ENCODE measurements around the gene UBE2E2. TPM values are rescaled to one million over a fixed set of nuclear protein-coding genes. Genes with fewer than 3 reads are reported as not detected.

Gene UBE2E2
- total RNA-seq, 4 donors from 2014 or later, result 7.9 to 44.7 (median 26.6) TPM

DNA sequence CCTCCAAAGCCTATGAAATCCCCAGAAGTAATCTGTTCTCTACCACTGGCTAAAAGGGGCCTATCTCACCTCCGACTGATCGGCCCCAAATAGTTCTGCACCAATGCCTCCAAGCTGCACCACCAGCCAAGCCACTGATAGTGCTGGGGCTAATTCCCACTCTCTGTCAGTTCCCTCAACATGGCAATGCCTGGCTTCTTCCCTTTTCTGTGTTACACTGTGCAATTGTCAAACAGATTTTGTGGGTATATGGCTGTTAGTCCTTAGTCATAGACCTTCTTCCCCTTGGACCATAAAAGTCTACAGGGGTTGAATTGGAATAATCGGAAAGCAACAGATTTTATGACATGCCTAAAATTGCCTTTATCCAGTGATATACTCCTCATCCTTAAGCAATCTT, 9.3 kb upstream of the UBE2E2 start:
- H3K9me3 ChIP-seq, result no peaks in the 10 kb centered on the region
- intact Hi-C loops (cut with DNase I; ENCODE audit: low total_unique reads), result no loop called here
- ATAC-seq (no peak), DNase-seq (no peak)
- in situ Hi-C loops (cut with MboI; ENCODE audit: low sequenced_read_pairs in 4 of 4), result loop anchor here in 1 of 4 donors (25.0 kb wide), 1 partner anchor 593 kb away; no protein-coding TSS in a partner anchor
- H3K36me3 ChIP-seq, result no peaks in the 10 kb centered on the region
- H3K4me3 ChIP-seq, result no peak overlapping the region
- H3K27me3 ChIP-seq, result no peaks in the 10 kb centered on the region
- H3K4me1 ChIP-seq, result peaks cover 0 to 3% of the 10 kb centered on the region in 2 donors
- H3K27ac ChIP-seq, result no peak overlapping the region
- TF ChIP-seq, protein P1, sequence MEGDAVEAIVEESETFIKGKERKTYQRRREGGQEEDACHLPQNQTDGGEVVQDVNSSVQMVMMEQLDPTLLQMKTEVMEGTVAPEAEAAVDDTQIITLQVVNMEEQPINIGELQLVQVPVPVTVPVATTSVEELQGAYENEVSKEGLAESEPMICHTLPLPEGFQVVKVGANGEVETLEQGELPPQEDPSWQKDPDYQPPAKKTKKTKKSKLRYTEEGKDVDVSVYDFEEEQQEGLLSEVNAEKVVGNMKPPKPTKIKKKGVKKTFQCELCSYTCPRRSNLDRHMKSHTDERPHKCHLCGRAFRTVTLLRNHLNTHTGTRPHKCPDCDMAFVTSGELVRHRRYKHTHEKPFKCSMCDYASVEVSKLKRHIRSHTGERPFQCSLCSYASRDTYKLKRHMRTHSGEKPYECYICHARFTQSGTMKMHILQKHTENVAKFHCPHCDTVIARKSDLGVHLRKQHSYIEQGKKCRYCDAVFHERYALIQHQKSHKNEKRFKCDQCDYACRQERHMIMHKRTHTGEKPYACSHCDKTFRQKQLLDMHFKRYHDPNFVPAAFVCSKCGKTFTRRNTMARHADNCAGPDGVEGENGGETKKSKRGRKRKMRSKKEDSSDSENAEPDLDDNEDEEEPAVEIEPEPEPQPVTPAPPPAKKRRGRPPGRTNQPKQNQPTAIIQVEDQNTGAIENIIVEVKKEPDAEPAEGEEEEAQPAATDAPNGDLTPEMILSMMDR (IDR thresholded peaks at IDR 0.05 in 4 of 5, conservative IDR thresholded peaks at IDR 0.05 in 1 of 5), result no peak
- no peak for TF ChIP-seq POLR2A (IDR thresholded peaks at IDR 0.05)

DNA sequence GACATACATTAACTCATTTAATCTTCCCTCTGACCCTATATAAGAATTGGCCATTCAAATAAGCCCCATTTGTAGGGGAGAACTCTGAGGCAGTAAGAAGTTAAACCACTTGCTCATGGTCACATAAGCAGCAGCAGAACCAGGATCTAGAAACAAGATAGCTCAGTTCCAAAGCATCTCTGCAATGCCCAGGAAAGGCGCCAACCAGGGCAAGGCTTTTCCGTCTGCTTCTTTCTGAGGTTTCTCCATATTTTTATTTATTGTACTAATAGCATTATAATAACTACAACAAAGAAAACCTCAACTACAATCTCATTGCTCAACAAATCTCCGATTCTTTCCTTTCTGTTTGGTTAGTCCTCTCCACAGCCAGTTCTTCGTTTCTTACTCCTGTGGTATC, 4.3 kb upstream of the UBE2E2 start:
- H3K4me1 ChIP-seq, result peaks cover 5 to 6% of the 10 kb centered on the region in 2 donors

DNA sequence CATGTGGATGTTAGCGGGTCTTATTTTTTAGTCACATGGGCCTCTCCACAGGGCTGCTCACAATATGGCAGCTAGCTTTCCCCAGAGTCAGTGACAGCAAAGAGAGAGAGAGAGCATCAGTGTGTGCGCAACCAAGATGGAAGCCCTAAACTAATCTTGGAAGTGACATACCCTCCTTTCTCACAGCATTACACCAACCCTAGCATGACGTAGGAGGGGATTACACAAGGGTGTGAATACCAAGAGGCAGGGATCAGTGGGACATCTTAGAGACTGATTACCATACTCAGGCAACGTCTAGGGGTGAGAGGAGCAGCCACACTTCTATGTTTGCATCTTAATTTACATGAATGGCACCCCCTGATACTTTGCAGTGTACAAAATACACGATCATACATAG, 3.5 kb upstream of the UBE2E2 start:
- DNase-seq (no peak), ATAC-seq (no peak)
- intact Hi-C loops (cut with DNase I; ENCODE audit: low total_unique reads) (loop anchor here (10.0 kb wide), 1 partner anchor 395 kb away; no protein-coding TSS in a partner anchor), in situ Hi-C loops (cut with MboI; ENCODE audit: low sequenced_read_pairs in 4 of 4) (loop anchor here in 1 of 4 donors (25.0 kb wide), 1 partner anchor 588 kb away; no protein-coding TSS in a partner anchor)
- H3K27ac ChIP-seq, result no peak overlapping the region
- no peaks in the 10 kb centered on the region for H3K36me3 ChIP-seq
- H3K27me3 ChIP-seq, result no peaks in the 10 kb centered on the region
- no peak for TF ChIP-seq POLR2A (IDR thresholded peaks at IDR 0.05)
- TF ChIP-seq, protein P1 (IDR thresholded peaks at IDR 0.05 in 4 of 5, conservative IDR thresholded peaks at IDR 0.05 in 1 of 5), result no peak
- H3K4me1 ChIP-seq, result peaks cover 6 to 13% of the 10 kb centered on the region in 2 donors
- H3K9me3 ChIP-seq, result no peaks in the 10 kb centered on the region
- H3K4me3 ChIP-seq, result no peak overlapping the region

More for the DNA sequence above, 4.3 kb upstream of the UBE2E2 start:
- Histone ChIP-seq H3K36me3 (no peaks in the 10 kb centered on the region), H3K4me3 (no peak overlapping the region), H3K27ac (no peak overlapping the region), H3K27me3 (no peaks in the 10 kb centered on the region), H3K9me3 (no peaks in the 10 kb centered on the region)
- in situ Hi-C loops (cut with MboI; ENCODE audit: low sequenced_read_pairs in 4 of 4) (loop anchor here in 1 of 4 donors (25.0 kb wide), 1 partner anchor 588 kb away; no protein-coding TSS in a partner anchor), intact Hi-C loops (cut with DNase I; ENCODE audit: low total_unique reads) (no loop called here)
- ATAC-seq (no peak), DNase-seq (no peak)
- TF ChIP-seq, protein P1 (IDR thresholded peaks at IDR 0.05 in 4 of 5, conservative IDR thresholded peaks at IDR 0.05 in 1 of 5), result no peak
- TF ChIP-seq POLR2A (IDR thresholded peaks at IDR 0.05), result no peak

DNA sequence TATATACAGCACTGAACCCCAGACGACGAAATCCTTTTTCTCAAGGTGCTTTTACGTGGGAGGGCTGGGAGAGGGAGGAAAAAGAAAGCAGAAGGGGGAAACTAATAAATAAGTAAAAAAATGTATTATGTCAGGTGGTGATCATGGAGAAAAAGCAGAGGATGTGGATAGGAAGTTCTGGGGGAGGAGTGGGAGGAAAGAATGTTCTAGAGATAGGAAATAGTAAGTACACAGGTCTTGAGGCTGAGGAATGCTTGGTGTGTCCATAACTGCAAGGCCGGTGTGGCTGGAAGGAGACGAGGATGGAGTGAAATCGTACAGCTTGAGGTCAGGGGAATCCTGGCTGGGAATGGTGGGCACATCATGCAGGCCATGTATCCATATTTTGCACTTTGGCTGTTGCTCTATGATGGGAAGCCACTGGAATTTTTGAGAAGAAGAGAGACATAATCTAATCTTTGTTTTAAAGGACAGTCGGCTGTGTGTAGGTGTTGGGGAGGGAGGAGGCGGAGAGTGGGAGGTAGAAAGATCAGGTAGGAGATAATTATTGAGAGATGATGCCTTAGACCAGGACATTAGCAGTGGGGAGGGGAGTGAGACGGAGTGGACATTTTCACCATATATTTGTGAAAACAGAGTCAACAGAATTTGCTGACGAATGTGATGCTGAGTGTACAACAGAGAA, 1.8 kb upstream of the UBE2E2 start:
- ATAC-seq (no peak), DNase-seq (no peak)
- Histone ChIP-seq H3K9me3 (no peaks in the 10 kb centered on the region), H3K36me3 (no peaks in the 10 kb centered on the region), H3K4me1 (peaks cover 20 to 29% of the 10 kb centered on the region in 2 donors), H3K27ac (peak overlapping the region in 1 of 4 donors; percentile 90), H3K4me3 (no peak overlapping the region), H3K27me3 (no peaks in the 10 kb centered on the region)
- in situ Hi-C loops (cut with MboI; ENCODE audit: low sequenced_read_pairs in 4 of 4) (no loop called here), intact Hi-C loops (cut with DNase I; ENCODE audit: low total_unique reads) (loop anchor here (10.0 kb wide), 1 partner anchor 394 kb away; no protein-coding TSS in a partner anchor)
- TF ChIP-seq, protein P1 (IDR thresholded peaks at IDR 0.05 in 4 of 5, conservative IDR thresholded peaks at IDR 0.05 in 1 of 5), result no peak
- TF ChIP-seq POLR2A (IDR thresholded peaks at IDR 0.05), result no peak

Data from gastrocnemius medialis (tissue), 4 donors.